Fibroblast of lung (primary cell): Measurements from ENCODE around the gene GSTM3. TPM values are rescaled to one million over a fixed set of nuclear protein-coding genes. Genes with fewer than 3 reads are reported as not detected.

Source experiments
- DNase-seq, 2 donors: peaks; one replicate each; pipeline versions ENCODE4 v3.0.0 to v3.0.0-alpha.2; 2010; ENCODE audit warnings: low read depth in 2 of 2
- H2AFZ ChIP-seq: 2 replicates; pipeline ENCODE4 v1.5.1; 2012; ENCODE audit warnings: low read length, control low read depth, inconsistent platforms
- H3K27ac ChIP-seq: 2 replicates; pipeline ENCODE4 v1.5.1; 2011; ENCODE audit warnings: low read length, control low read depth; ENCODE audit not compliant: insufficient read depth
- H3K27me3 ChIP-seq: 2 replicates; pipeline ENCODE4 v1.5.1; 2011; ENCODE audit warnings: mild to moderate bottlenecking, low read length; ENCODE audit not compliant: control insufficient read depth, insufficient read depth
- H3K36me3 ChIP-seq: 2 replicates; pipeline ENCODE4 v1.5.1; 2011; ENCODE audit warnings: low read length; ENCODE audit not compliant: control insufficient read depth, insufficient read depth
- H3K4me1 ChIP-seq: 2 replicates; pipeline ENCODE4 v1.5.1; 2011; ENCODE audit warnings: low read length; ENCODE audit not compliant: control insufficient read depth, insufficient read depth; ENCODE audit errors: extremely low read depth
- H3K4me2 ChIP-seq: 2 replicates; pipeline ENCODE4 v1.5.1; 2011; ENCODE audit warnings: low read length, control low read depth; ENCODE audit not compliant: insufficient read depth; ENCODE audit errors: extremely low read depth
- H3K4me3 ChIP-seq, 4 experiments: fragments of 200-600 bp in 1 of 4; sonication (generic) in 1 of 4; replicated peaks in 1 of 4; 2 replicates each; pipeline ENCODE4 v1.5.1; 2011 to 2016; ENCODE audit warnings: low read length in 4 of 4, low read depth in 3 of 4, mild to moderate bottlenecking in 3 of 4, control low read depth in 2 of 4, inconsistent platforms in 1 of 4, mixed read lengths in 1 of 4; ENCODE audit not compliant: insufficient read depth in 1 of 4; ENCODE audit errors: control extremely low read depth in 1 of 4
- H3K79me2 ChIP-seq: 2 replicates; pipeline ENCODE4 v1.5.1; 2012; ENCODE audit warnings: mild to moderate bottlenecking, low read length, inconsistent platforms; ENCODE audit not compliant: control insufficient read depth, insufficient read depth
- H3K9ac ChIP-seq: 2 replicates; pipeline ENCODE4 v1.5.1; 2011; ENCODE audit warnings: mild to moderate bottlenecking, low read length, control low read depth; ENCODE audit not compliant: insufficient read depth
- H3K9me3 ChIP-seq: 2 replicates; pipeline ENCODE4 v1.5.1; 2012; ENCODE audit warnings: low read depth, low read length; ENCODE audit not compliant: control insufficient read depth, insufficient read depth
- H4K20me1 ChIP-seq: 2 replicates; pipeline ENCODE4 v1.5.1; 2011; ENCODE audit warnings: low read length; ENCODE audit not compliant: control insufficient read depth, insufficient read depth; ENCODE audit errors: extremely low read depth
- CTCF ChIP-seq, 2 donors: IDR thresholded peaks in 1 of 2; conservative IDR thresholded peaks in 1 of 2; 1 replicate in 1 of 2; 2 replicates in 1 of 2; pipeline ENCODE4 v1.5.1; 2011 to 2012; ENCODE audit warnings: low read length in 2 of 2, control low read depth in 1 of 2, inconsistent platforms in 1 of 2, low read depth in 1 of 2, mild to moderate bottlenecking in 1 of 2
- EZH2 ChIP-seq: IDR thresholded peaks from 2 replicates; pipeline ENCODE4 v1.5.1; 2012; ENCODE audit warnings: low read length, control low read depth, mild to moderate bottlenecking; ENCODE audit errors: missing control alignments
- polyA plus RNA-seq, 2 donors: library from polyadenylated mRNA; depleted of rRNA in 1 of 2; stranded (reverse) in 1 of 2; unstranded in 1 of 2; fragments of >200 nt; gene quantifications; 2 replicates each; pipeline ENCODE4 v1.2.1, GENCODE V29; 2011 to 2012; ENCODE audit warnings: missing spikeins in 1 of 2
- total RNA-seq: library from RNA; depleted of rRNA; stranded (reverse); fragments of >200 nt; gene quantifications from 2 replicates; pipeline ENCODE4 v1.2.1, GENCODE V29; 2014

Gene GSTM3
- total and polyA plus RNA-seq, 2 donors (not counting 1 experiment from before 2014, with no cell fraction given) = 51.4 to 207 TPM

- H3K79me2 ChIP-seq = no peaks in the 10 kb centered on the region
- no peak for TF ChIP-seq EZH2
- TF ChIP-seq CTCF (conservative IDR thresholded peaks at IDR 0.05 in 1 of 2, IDR thresholded peaks at IDR 0.05 in 1 of 2; ENCODE audit: low read depth in 1 of 2, low read length in 2 of 2) = no peak
- H3K4me2 ChIP-seq = no peak overlapping the region
- peak; percentile 33 to 89 for DNase-seq
- H3K27ac ChIP-seq = no peak overlapping the region
- no peak overlapping the region for H2AFZ ChIP-seq
- no peak overlapping the region for H3K4me3 ChIP-seq
- H3K9me3 ChIP-seq = no peaks in the 10 kb centered on the region
- no peaks in the 10 kb centered on the region for H3K4me1 ChIP-seq
- H3K27me3 ChIP-seq = peaks cover 11% of the 10 kb centered on the region
- no peaks in the 10 kb centered on the region for H3K36me3 ChIP-seq
- no peak overlapping the region for H3K9ac ChIP-seq
- no peaks in the 10 kb centered on the region for H4K20me1 ChIP-seq
These were observed 28.7 kb upstream of the GSTM3 start for GRCh38 chr1:109769330-109770078.

- H3K27ac ChIP-seq = no peak overlapping the region
- no peak overlapping the region for H2AFZ ChIP-seq
- H3K79me2 ChIP-seq = no peaks in the 10 kb centered on the region
- H3K36me3 ChIP-seq = no peaks in the 10 kb centered on the region
- H3K4me1 ChIP-seq = no peaks in the 10 kb centered on the region
- H3K4me3 ChIP-seq = no peak overlapping the region
- peaks cover 8% of the 10 kb centered on the region for H3K27me3 ChIP-seq
- H4K20me1 ChIP-seq = no peaks in the 10 kb centered on the region
- DNase-seq = no peak
- TF ChIP-seq EZH2 (no peak), CTCF (conservative IDR thresholded peaks at IDR 0.05 in 1 of 2, IDR thresholded peaks at IDR 0.05 in 1 of 2; ENCODE audit: low read depth in 1 of 2, low read length in 2 of 2) (no peak)
- H3K9ac ChIP-seq = no peak overlapping the region
- no peak overlapping the region for H3K4me2 ChIP-seq
- no peaks in the 10 kb centered on the region for H3K9me3 ChIP-seq
These were observed 28.0 kb upstream of the GSTM3 start for GRCh38 chr1:109768820-109769219.

- peaks cover 8% of the 10 kb centered on the region for H3K27me3 ChIP-seq
- no peaks in the 10 kb centered on the region for H4K20me1 ChIP-seq
- no peak overlapping the region for H3K27ac ChIP-seq
- H2AFZ ChIP-seq = no peak overlapping the region
- no peak overlapping the region for H3K4me3 ChIP-seq
- H3K9me3 ChIP-seq = no peaks in the 10 kb centered on the region
- no peaks in the 10 kb centered on the region for H3K36me3 ChIP-seq
- no peak overlapping the region for H3K4me2 ChIP-seq
- no peak for TF ChIP-seq EZH2
- TF ChIP-seq CTCF (conservative IDR thresholded peaks at IDR 0.05 in 1 of 2, IDR thresholded peaks at IDR 0.05 in 1 of 2; ENCODE audit: low read depth in 1 of 2, low read length in 2 of 2) = no peak
- H3K4me1 ChIP-seq = peaks cover 2% of the 10 kb centered on the region
- no peak for DNase-seq
- H3K9ac ChIP-seq = no peak overlapping the region
- no peaks in the 10 kb centered on the region for H3K79me2 ChIP-seq
These were observed 27.5 kb upstream of the GSTM3 start for GRCh38 chr1:109768335-109768650.
